NT2/D1 (cell line): ENCODE results near the gene COA1.

Experiments used
- SUZ12 ChIP-seq: IDR thresholded peaks from 2 replicates; pipeline ENCODE4 v1.6.1; 2011; ENCODE audit not compliant: insufficient read length, insufficient read depth; ENCODE audit errors: extremely low read depth
- YY1 ChIP-seq: IDR thresholded peaks from 2 replicates; pipeline ENCODE4 v1.6.1; 2011; ENCODE audit not compliant: insufficient read length, insufficient read depth

GRCh38 chr7:43656997-43657396, 72.3 kb downstream of the COA1 start:
- TF ChIP-seq YY1 (no peak), SUZ12 (no peak)
